HG02938 (cell line): Measurements from ENCODE around the gene SASS6.
"Not testable (repeated sequence)": the region's sequence is repeated elsewhere in the genome, so short reads cannot be mapped to it uniquely, and the experiment has no call there.

ENCODE experiments used
- ATAC-seq: cut with Tn5 transposase; IDR thresholded peaks from one replicate; pipeline ENCODE4 v1.9.1; 2021; ENCODE audit warnings: mild to moderate bottlenecking, moderate library complexity; ENCODE audit not compliant: unreplicated experiment

SASS6 gene

DNA sequence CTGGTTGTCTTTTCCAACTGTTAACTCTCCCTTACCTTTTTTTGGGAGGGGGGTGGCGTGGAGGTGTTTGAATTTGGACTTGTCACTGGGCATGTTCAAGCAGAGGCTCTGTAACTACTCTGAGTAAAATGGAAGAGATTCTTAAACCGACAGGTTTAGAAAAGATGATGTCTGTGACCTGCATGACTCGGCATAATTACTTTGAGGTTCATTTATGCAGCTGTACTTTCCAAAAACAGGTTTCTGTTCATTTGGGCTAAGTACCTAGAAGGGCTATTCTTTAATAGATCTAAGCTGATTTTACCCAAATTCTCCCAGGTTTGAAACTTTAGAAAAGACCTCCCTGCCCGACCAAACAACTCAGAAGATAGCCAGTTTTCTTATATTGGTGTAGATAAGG is 82.6 kb downstream of the SASS6 start:
- no peak for ATAC-seq

DNA sequence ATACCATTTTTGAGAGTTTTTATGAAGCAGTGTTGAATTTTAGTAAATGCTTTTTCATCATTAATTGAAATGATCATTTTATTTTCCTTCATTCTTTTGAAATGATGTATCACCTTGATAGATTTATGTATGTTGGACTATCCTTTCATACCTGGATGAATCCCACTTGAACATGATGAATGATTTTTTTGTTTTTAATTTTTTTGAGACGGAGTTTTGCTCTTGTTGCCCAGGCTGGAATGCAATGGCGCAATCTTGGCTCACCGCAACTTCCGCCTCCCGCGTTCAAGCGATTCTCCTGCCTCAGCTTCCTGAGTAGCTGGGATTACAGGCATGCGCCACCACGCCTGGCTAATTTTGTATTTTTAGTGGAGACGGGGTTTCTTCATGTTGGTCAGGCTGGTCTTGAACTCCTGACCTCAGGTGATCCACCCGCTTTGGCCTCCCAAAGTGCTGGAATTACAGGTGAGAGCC is 85.5 kb downstream of the SASS6 start:
- ATAC-seq: not testable (repeated sequence)

DNA sequence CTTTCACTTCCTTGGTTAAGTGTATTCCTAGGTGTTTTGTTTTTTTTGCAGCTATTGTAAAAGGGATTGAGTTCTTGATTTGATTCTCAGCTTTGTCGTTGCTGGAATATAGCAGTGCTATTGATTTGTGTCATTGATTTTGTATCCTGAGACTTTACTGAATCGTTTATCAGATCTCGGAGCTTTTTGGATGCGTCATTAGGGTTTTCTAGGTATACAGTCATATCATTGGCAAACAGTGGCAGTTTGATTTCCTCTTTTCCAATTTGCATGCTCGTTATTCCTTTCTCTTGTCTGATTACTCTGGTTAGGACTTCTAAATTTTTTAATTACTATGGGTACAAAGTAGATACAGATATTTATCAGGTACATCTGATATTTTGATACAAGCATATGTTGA is 87.5 kb downstream of the SASS6 start:
- ATAC-seq: no peak

DNA sequence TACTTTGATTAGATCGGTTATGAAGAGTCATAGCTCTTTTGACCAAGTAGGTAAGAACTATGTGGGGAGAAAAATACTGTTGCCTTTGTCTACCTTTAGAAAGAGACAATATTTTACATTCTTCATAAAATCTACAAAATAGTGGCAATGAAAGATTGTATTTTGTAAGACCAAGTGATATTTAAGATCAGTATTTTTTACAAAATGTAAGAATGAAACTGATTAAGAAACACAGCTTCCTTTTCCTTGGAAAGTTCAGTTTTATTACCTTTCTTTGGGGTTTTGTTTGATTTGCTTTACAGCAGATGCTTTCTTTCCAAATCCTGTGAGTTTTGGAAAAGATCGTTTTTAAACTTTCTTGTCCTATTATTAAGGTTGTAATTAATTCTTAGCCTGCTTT is 93.1 kb downstream of the SASS6 start:
- no peak for ATAC-seq

DNA sequence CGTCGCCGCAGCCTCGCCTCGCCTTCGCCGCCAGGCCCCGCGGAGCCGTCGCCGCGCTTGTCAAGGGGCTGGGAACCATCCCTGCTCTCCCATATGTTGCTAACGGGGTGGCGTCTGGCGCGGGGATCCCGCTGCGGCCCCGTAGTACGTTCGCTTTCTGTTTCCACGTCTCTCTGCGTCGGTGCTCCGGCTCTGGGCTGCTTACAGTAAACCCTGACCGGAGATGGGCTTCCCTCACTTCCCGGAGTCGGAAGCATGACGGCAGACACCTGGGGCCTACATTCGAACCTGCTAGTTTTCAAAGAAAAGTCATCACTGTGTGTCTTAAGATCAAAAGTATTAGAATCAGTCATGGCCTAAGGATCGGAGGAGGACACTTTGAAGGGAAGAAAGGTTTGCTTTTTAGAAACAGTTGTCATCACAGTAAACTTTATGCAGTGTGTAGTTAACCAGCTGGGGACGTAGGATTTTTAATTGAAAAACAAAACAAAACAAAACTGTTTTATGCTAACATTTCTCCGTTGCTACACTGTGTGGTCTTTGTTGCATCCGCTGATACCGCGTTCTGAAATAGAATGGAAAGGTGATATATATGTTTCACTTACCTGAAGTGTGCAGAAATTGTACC is 94.0 kb downstream of the SASS6 start:
- peak; percentile 38 for ATAC-seq

DNA sequence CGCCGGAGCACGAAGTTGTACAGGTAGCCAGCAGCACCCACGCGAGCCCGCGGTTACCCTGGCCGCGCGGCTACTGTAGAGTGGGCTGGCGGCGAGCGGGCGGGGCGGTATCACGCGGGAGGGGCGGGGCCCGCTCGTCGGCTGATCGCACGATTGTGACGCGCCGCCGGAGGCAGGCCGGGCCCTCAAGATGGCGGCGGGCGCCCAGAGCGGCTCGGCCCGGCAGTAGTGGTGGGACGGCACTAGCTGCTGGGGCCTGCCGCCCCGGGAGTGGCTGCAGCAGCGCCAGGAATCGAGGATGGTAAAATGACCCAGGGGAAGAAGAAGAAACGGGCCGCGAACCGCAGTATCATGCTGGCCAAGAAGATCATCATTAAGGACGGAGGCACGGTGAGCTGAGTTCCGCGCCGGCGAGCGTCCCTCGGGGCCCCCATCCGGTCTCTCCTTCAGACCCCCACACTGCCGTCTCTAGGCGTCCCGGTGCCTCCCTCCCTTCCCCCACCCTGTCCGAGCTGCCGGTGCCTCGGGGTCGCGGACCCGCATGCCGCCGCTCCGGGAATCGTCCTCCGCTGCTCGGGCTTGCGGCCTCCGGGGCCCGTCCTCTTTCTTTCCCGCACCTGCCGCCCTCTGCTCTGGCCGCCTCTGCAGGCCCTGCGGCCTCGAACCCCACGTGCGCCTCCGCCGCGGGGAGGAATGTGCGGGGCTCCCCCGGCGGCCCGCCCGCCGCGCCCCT is 94.6 kb downstream of the SASS6 start:
- ATAC-seq: peak; percentile 73

DNA sequence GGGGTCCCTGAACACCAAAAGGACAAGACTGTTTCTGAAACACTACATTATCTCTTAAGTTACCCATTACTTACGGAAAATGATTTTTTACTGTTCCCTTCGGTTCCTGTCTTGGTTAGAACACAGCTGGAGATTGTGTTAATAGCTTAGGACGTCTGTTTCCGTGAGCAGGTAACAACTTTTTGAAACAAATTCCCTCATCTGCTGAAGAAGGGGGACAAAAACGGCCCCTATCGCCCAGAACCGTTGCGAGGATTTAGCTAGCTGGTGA is 95.1 kb downstream of the SASS6 start:
- ATAC-seq: no peak

DNA sequence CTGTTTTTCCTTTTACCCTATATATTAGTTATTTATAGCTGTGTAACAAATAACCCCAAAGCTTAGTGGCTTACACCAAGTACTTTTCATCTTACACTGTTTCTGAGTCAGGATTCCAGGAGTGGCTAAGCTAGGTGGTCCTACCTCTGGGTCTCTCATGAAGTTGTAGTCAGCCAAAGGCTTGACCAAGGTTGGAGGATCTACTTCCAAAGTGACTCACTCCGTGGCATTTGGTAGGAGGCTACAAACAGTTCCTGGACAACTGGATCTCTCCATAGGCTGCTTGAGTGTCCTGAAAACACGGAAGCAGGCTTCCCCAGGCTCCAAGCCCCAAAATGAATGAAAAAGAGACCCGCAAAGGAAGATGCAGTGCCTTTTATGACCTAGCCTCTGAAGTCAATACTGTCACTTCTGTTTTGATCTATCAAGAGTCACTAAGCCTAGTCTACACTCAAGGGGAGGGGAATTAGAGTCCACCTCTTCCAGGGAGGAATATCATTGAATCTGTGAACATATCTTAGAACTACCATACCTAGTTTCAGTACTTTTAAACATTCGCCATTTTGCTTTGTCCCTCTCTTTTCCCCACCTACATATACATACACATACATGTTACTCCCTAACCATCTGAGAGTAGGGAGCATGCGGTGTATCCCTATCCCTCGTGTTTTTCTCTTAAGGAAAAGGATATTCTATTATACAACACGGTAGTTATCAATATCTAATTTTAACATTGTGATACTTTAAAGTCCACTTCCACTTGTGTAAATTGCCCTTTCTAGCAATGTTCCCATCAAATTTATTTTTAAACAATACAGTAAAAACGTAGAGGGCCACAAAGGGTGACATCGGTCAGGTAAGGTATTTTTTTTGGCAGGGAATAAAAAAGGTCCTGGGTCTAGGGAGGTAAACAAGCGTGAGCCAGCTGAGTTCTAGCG is 95.7 kb downstream of the SASS6 start:
- no peak for ATAC-seq

DNA sequence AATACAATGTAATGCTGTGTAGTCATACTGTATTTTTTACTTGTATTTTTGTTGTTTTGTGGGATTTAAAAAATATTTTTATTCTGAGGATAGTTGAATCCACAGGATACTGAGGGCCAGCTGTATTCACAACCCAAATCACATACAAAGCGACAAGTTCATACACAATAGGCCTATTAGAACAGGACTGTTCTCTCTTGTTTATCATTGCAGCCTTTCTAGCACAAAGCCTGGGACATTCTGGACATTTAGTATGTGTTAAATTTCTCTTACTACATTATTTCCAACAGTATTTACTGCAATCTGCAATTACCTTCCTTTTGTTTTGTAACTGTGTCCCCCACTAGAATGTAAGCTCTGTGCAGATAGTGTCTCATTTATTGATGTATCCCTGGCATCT is 97.5 kb downstream of the SASS6 start:
- no peak for ATAC-seq

DNA sequence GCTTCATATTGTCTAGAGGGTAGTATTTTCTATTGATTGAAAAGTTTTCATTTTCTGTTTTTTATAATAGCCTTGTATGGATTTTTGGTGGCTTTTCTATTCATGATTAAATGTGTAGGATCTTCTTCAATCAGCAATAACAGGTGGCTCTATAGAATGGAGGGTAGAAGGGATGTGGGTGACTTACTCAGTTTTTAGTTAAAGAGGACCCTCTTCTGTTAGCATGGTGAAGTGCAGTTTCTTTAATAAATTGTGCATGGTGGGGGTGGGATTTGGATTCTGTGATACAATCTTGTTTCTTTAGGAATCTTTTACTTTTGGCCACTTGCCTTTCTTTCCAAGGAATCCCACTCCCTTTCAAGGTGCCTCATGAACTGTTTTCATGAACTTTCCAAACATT is 98.3 kb downstream of the SASS6 start:
- ATAC-seq: no peak
